Measurements from ENCODE around the gene GNAL.

Gene GNAL

GRCh38 chr18:11823545-11823944, 134.5 kb downstream of the GNAL start:
- no peak overlapping the region for H3K4me3 ChIP-seq (ENCODE audit: low read depth, low read length)
- ChIA-PET POLR2A (no interaction called here), CTCF (no interaction called here)
- H3K4me1 ChIP-seq (ENCODE audit: control insufficient read depth, insufficient read depth, low read length): no peaks in the 10 kb centered on the region
- no peaks in the 10 kb centered on the region for H3K36me3 ChIP-seq (ENCODE audit: control insufficient read depth in 2 of 2, insufficient read depth in 1 of 2, low read length in 2 of 2)
- no peak overlapping the region for H3K27ac ChIP-seq (ENCODE audit: extremely low read depth, low read depth, low read length)
- no peak for TF ChIP-seq ZIC2 (tag by site-specific recombination; IDR thresholded peaks at IDR 0.05)
- TF ChIP-seq ZNF571 (tag by site-specific recombination; IDR thresholded peaks at IDR 0.05): no peak
- TF ChIP-seq REST (tag by site-specific recombination; IDR thresholded peaks at IDR 0.05): no peak
- no peak for TF ChIP-seq YY2 (tag by site-specific recombination; IDR thresholded peaks at IDR 0.05)
- TF ChIP-seq ZNF426 (tag by site-specific recombination; IDR thresholded peaks at IDR 0.05): no peak
- TF ChIP-seq ZFHX2 (tag by site-specific recombination; conservative IDR thresholded peaks at IDR 0.05): no peak
- no peak for TF ChIP-seq HOXD13 (CRISPR knock-in tag; IDR thresholded peaks at IDR 0.05; ENCODE audit: borderline replicate concordance)
- no peak for TF ChIP-seq ZSCAN4 (tag by site-specific recombination; IDR thresholded peaks at IDR 0.05)
- TF ChIP-seq ZNF747 (tag by site-specific recombination; IDR thresholded peaks at IDR 0.05): no peak
- no peak for TF ChIP-seq ZBTB48 (tag by site-specific recombination; IDR thresholded peaks at IDR 0.05)
- no peak for TF ChIP-seq ZNF223 (tag by site-specific recombination; IDR thresholded peaks at IDR 0.05)
- TF ChIP-seq SCRT2 (tag by site-specific recombination; IDR thresholded peaks at IDR 0.05): no peak
- no peaks in the 10 kb centered on the region for H3K9me3 ChIP-seq (ENCODE audit: control insufficient read depth, insufficient read depth, low read depth, low read length)

- Histone ChIP-seq H3K36me3 (ENCODE audit: control insufficient read depth in 2 of 2, insufficient read depth in 1 of 2, low read length in 2 of 2) (no peaks in the 10 kb centered on the region), H3K27ac (ENCODE audit: extremely low read depth, low read depth, low read length) (no peak overlapping the region), H3K4me3 (ENCODE audit: low read depth, low read length) (no peak overlapping the region), H3K4me1 (ENCODE audit: control insufficient read depth, insufficient read depth, low read length) (no peaks in the 10 kb centered on the region), H3K9me3 (ENCODE audit: control insufficient read depth, insufficient read depth, low read depth, low read length) (no peaks in the 10 kb centered on the region)
- TF ChIP-seq ZNF10 (tag by site-specific recombination; IDR thresholded peaks at IDR 0.05): no peak
- no peak for TF ChIP-seq PRDM6 (tag by site-specific recombination; IDR thresholded peaks at IDR 0.05)
- TF ChIP-seq ZNF76 (tag by site-specific recombination; IDR thresholded peaks at IDR 0.05; ENCODE audit: borderline replicate concordance, low read depth): no peak
- no peak for TF ChIP-seq ZNF132 (tag by site-specific recombination; IDR thresholded peaks at IDR 0.05; ENCODE audit: borderline replicate concordance)
- TF ChIP-seq ZNF560 (tag by site-specific recombination; IDR thresholded peaks at IDR 0.05; ENCODE audit: borderline replicate concordance): no peak
- no peak for TF ChIP-seq ZNF449 (tag by site-specific recombination; IDR thresholded peaks at IDR 0.05)
- no peak for TF ChIP-seq HOXC10 (CRISPR knock-in tag; IDR thresholded peaks at IDR 0.05)
- no peak for TF ChIP-seq SETDB1 (IDR thresholded peaks at IDR 0.05; ENCODE audit: insufficient read length, low read length)
- TF ChIP-seq ZNF280D (tag by site-specific recombination; IDR thresholded peaks at IDR 0.05): no peak
- no peak for TF ChIP-seq ZNF335 (tag by site-specific recombination; conservative IDR thresholded peaks at IDR 0.05)
- no peak for TF ChIP-seq ZNF202 (tag by site-specific recombination; IDR thresholded peaks at IDR 0.05; ENCODE audit: borderline replicate concordance)
- ChIA-PET CTCF (interaction anchor here (0.6 to 1.9 kb wide), 3 partner anchors 110 to 202 kb away, joined by 3 to 5 read pairs (median 3); no protein-coding TSS in a partner anchor), POLR2A (interaction anchor here (0.9 kb wide), 1 partner anchor 90 kb away, joined by 3 read pairs; no protein-coding TSS in a partner anchor)
Observed at GRCh38 chr18:11826836-11827235, 137.8 kb downstream of the GNAL start.

Data from HEK293 (cell line).